ENCODE results near the gene CHCHD4. TPM values are rescaled to one million over a fixed set of nuclear protein-coding genes. Genes with fewer than 3 reads are reported as not detected.

The CHCHD4 gene
- total and polyA plus RNA-seq, 9 donors: 10.1 to 22.2 (median 12.2) TPM

- Histone ChIP-seq H3K9me3 (no peaks in the 10 kb centered on the region), H3K36me3 (no peaks in the 10 kb centered on the region), H3K27me3 (no peaks in the 10 kb centered on the region), H3K4me3 (no peak overlapping the region), H3K4me1 (ENCODE audit: insufficient read depth) (peaks cover 13% of the 10 kb centered on the region), H3K27ac (no peak overlapping the region)
- no peak for DNase-seq
- intact Hi-C loops (cut with DNase I): no loop called here
- TF ChIP-seq CTCF (IDR thresholded peaks at IDR 0.05): no peak
- no peak for TF ChIP-seq EP300 (IDR thresholded peaks at IDR 0.05)
- no peak for TF ChIP-seq POLR2A (IDR thresholded peaks at IDR 0.05)
- 96 to 97% (median 96%) methylated on average over 12 of the region's 12 CpGs for WGBS, 3 donors
Observed at GRCh38 chr3:14130707-14131106, 6.0 kb upstream of the CHCHD4 start.

- intact Hi-C loops (cut with DNase I): no loop called here
- TF ChIP-seq POLR2A (IDR thresholded peaks at IDR 0.05): no peak
- no peak for TF ChIP-seq CTCF (IDR thresholded peaks at IDR 0.05)
- no peak for TF ChIP-seq EP300 (IDR thresholded peaks at IDR 0.05)
- H3K27ac ChIP-seq: no peak overlapping the region
- no peaks in the 10 kb centered on the region for H3K9me3 ChIP-seq
- no peak for DNase-seq
- peaks cover 13% of the 10 kb centered on the region for H3K4me1 ChIP-seq (ENCODE audit: insufficient read depth)
- H3K36me3 ChIP-seq: no peaks in the 10 kb centered on the region
- WGBS, 3 donors: 95 to 99% (median 98%) methylated on average over 4 of the region's 4 CpGs
- no peaks in the 10 kb centered on the region for H3K27me3 ChIP-seq
- H3K4me3 ChIP-seq: no peak overlapping the region
Observed at GRCh38 chr3:14130230-14130629, 5.6 kb upstream of the CHCHD4 start.

- no peak for DNase-seq
- intact Hi-C loops (cut with DNase I): loop anchor here in 2 of 4 donors (5.0 to 10.0 kb wide), 3 partner anchors 46 to 234 kb away; partner anchors contain the start of genes LSM3 (in 1 of the 2) and XPC (in 1 of the 2)
- H3K4me1 ChIP-seq (ENCODE audit: insufficient read depth): peaks cover 13% of the 10 kb centered on the region
- WGBS, 3 donors: 94 to 95% (median 95%) methylated on average over 6 of the region's 6 CpGs
- H3K27ac ChIP-seq: no peak overlapping the region
- TF ChIP-seq CTCF (IDR thresholded peaks at IDR 0.05): no peak
- TF ChIP-seq POLR2A (IDR thresholded peaks at IDR 0.05): no peak
- TF ChIP-seq EP300 (IDR thresholded peaks at IDR 0.05): no peak
- H3K27me3 ChIP-seq: no peaks in the 10 kb centered on the region
- no peaks in the 10 kb centered on the region for H3K9me3 ChIP-seq
- H3K36me3 ChIP-seq: no peaks in the 10 kb centered on the region
- no peak overlapping the region for H3K4me3 ChIP-seq
Observed at GRCh38 chr3:14129296-14129695, 4.6 kb upstream of the CHCHD4 start.

GRCh38 chr3:14128724-14129123 is 4.1 kb upstream of the CHCHD4 start:
- Histone ChIP-seq H3K27me3 (no peaks in the 10 kb centered on the region), H3K27ac (no peak overlapping the region), H3K9me3 (no peaks in the 10 kb centered on the region), H3K4me1 (ENCODE audit: insufficient read depth) (peaks cover 13% of the 10 kb centered on the region), H3K4me3 (no peak overlapping the region), H3K36me3 (no peaks in the 10 kb centered on the region)
- intact Hi-C loops (cut with DNase I): loop anchor here in 2 of 4 donors (5.0 to 10.0 kb wide), 3 partner anchors 46 to 234 kb away; partner anchors contain the start of genes LSM3 (in 1 of the 2) and XPC (in 1 of the 2)
- no peak for TF ChIP-seq CTCF (IDR thresholded peaks at IDR 0.05)
- no peak for TF ChIP-seq EP300 (IDR thresholded peaks at IDR 0.05)
- no peak for TF ChIP-seq POLR2A (IDR thresholded peaks at IDR 0.05)
- no peak for DNase-seq
- 95 to 97% (median 96%) methylated on average over 5 of the region's 5 CpGs for WGBS, 3 donors

All from ovary (tissue), 9 donors.